BE2C (cell line): Measurements from ENCODE around the gene KIRREL2.

Experiments used
- DNase-seq: peaks from one replicate; pipeline ENCODE4 v3.0.0-alpha.2; 2020
- H3K27me3 ChIP-seq: fragments of 250-450 bp; sonication (Bioruptor Pico); 2 replicates; pipeline ENCODE4 v1.5.1; 2020; ENCODE audit warnings: mild to moderate bottlenecking
- H3K36me3 ChIP-seq: fragments of 250-450 bp; sonication (Bioruptor Pico); 2 replicates; pipeline ENCODE4 v1.5.1; 2020; ENCODE audit warnings: mild to moderate bottlenecking
- H3K4me1 ChIP-seq: fragments of 250-450 bp; sonication (Bioruptor Pico); 2 replicates; pipeline ENCODE4 v1.5.1; 2020
- H3K4me3 ChIP-seq: 2 replicates; pipeline ENCODE4 v1.5.1; 2011; ENCODE audit warnings: low read depth, low read length
- H3K9me3 ChIP-seq: fragments of 250-450 bp; sonication (Bioruptor Pico); 2 replicates; pipeline ENCODE4 v1.5.1; 2020
- CTCF ChIP-seq: IDR thresholded peaks from 2 replicates; pipeline ENCODE4 v1.5.1; 2012; ENCODE audit warnings: mild to moderate bottlenecking, low read depth, low read length

The KIRREL2 gene

GRCh38 chr19:35898499-35898809 is 41.7 kb downstream of the KIRREL2 start:
- peaks cover 8% of the 10 kb centered on the region for H3K4me1 ChIP-seq
- DNase-seq, result no peak
- no peak for TF ChIP-seq CTCF
- no peaks in the 10 kb centered on the region for H3K27me3 ChIP-seq
- peaks cover 30% of the 10 kb centered on the region for H3K36me3 ChIP-seq
- no peak overlapping the region for H3K4me3 ChIP-seq
- no peaks in the 10 kb centered on the region for H3K9me3 ChIP-seq

- Histone ChIP-seq H3K4me3 (peak overlapping the region; percentile 78), H3K9me3 (no peaks in the 10 kb centered on the region), H3K4me1 (peaks cover 8% of the 10 kb centered on the region), H3K36me3 (peaks cover 23% of the 10 kb centered on the region), H3K27me3 (no peaks in the 10 kb centered on the region)
- TF ChIP-seq CTCF, result no peak
- peak; percentile 86 for DNase-seq
Observed at GRCh38 chr19:35899547-35900214, 43.0 kb downstream of the KIRREL2 start.

- Histone ChIP-seq H3K27me3 (no peaks in the 10 kb centered on the region), H3K4me3 (peak overlapping the region; percentile 78), H3K36me3 (peaks cover 18% of the 10 kb centered on the region), H3K9me3 (no peaks in the 10 kb centered on the region), H3K4me1 (peaks cover 8% of the 10 kb centered on the region)
- TF ChIP-seq CTCF, result no peak
- no peak for DNase-seq
Observed at GRCh38 chr19:35901055-35901644, 44.4 kb downstream of the KIRREL2 start.

- peak within 1 kb of the TSS; percentile 54 for H3K4me3 ChIP-seq
- no peak for DNase-seq
- no peaks in the 10 kb centered on the region for H3K27me3 ChIP-seq
- H3K4me1 ChIP-seq, result peaks cover 8% of the 10 kb centered on the region
- no peaks in the 10 kb centered on the region for H3K9me3 ChIP-seq
- no peak for TF ChIP-seq CTCF
- H3K36me3 ChIP-seq, result peaks cover 13% of the 10 kb centered on the region
Observed at GRCh38 chr19:35901854-35902661, 45.3 kb downstream of the KIRREL2 start, which contains the start of gene HCST. TSS of gene HCST (plus strand) at chr19:35902529. CDS start at chr19:35902594, 65 bp downstream.

GRCh38 chr19:35902870-35903475 is 46.3 kb downstream of the KIRREL2 start:
- Histone ChIP-seq H3K27me3 (no peaks in the 10 kb centered on the region), H3K9me3 (no peaks in the 10 kb centered on the region), H3K36me3 (peaks cover 5% of the 10 kb centered on the region), H3K4me1 (peaks cover 8% of the 10 kb centered on the region), H3K4me3 (peak overlapping the region; percentile 54)
- no peak for DNase-seq
- TF ChIP-seq CTCF, result no peak
